ENCODE results near the gene MTMR11.
"Not testable (repeated sequence)": the region's sequence is repeated elsewhere in the genome, so short reads cannot be mapped to it uniquely, and the experiment has no call there.

Gene MTMR11, protein sequence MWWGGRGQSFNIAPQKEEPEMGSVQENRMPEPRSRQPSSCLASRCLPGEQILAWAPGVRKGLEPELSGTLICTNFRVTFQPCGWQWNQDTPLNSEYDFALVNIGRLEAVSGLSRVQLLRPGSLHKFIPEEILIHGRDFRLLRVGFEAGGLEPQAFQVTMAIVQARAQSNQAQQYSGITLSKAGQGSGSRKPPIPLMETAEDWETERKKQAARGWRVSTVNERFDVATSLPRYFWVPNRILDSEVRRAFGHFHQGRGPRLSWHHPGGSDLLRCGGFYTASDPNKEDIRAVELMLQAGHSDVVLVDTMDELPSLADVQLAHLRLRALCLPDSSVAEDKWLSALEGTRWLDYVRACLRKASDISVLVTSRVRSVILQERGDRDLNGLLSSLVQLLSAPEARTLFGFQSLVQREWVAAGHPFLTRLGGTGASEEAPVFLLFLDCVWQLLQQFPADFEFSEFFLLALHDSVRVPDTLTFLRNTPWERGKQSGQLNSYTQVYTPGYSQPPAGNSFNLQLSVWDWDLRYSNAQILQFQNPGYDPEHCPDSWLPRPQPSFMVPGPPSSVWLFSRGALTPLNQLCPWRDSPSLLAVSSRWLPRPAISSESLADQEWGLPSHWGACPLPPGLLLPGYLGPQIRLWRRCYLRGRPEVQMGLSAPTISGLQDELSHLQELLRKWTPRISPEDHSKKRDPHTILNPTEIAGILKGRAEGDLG

GRCh38 chr1:149936170-149936991 lies at the start of gene MTMR11:
Gene MTMR11, minus strand, starts transcription at chr1:149936879. Its CDS starts 232 bp downstream, at chr1:149936647.
- DNase-seq (ENCODE audit: low read depth, low spot score) = no peak

DNA sequence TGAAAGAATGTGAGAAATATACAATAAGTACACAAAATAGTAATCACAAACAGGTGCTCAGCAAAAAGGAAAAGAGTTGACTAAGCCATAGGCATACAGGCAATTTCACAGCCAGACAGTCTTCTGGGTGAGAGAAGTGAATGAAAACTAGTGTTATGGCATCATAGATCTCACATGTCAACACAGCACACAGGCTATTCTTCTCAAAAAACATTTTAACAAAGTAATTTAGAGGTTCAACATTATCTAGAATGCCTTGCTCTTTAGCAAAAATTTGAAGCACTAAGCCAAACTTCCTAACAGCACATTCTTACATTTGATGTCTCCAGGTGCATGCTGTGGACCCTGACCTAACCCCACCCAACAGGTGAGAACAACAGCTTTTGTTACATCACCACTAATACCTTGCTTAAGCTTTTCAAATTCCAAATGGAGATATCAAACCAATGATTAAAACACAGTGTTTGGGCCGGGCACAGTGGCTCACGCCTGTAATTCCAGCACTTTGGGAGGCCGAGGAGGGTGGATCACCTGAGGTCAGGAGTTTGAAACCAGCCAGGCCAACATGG lies 43.4 kb upstream of the MTMR11 start:
- no peak for DNase-seq (ENCODE audit: low read depth, low spot score)

DNA sequence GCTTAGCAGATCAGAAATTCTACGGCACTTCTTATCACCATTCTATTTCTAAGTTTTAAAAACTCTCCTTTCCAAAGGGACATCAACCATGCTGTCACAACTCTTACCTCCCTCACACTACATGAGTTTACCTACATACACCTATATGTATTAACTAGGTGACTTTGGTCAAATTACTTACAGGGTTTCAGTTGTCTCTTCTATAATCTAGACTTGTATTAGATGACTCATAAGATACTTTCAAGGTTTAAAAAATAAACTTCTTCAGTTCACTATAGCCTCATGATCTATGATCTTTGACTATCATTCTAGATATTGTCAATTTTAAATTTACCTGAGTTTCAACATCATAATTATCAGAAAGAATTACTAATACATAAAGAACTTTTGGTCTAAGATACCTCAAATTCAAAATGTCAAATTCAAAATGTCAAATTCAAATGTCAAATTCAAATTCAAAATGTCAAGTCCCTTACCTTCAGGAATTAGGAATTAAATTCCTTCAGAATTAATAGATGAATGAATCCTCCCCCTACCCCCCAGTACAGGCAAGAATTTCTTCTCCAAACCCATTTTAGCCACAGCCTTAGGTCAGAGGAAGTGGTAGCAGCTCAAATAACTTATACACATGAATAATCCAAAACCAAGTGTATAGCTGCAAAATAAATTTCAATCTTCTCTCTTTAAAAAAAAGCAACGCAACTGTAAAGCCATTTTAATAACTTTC lies 42.7 kb upstream of the MTMR11 start:
- DNase-seq (ENCODE audit: low read depth, low spot score) = no peak

DNA sequence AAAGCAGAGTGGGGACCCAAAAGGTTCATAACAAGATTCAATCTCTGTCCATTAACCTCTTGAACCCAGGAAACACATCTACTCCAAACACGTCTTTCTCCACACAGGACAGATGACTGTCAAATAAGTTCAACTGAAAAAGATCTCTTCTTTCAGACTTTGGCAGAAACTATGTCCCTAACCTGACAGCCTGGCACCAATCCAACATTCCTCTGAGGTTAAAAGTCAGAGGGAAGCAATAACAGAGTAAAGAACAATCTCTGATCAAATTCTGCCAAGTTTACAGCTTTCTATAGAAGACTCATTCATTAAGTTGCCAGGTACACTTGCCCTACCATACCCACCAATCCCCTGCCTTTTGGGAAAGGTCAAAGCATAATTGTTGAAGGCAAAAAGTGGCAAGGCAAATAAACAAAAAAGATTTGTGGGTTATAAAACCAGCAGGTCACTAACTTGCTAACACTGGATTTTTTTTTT lies 41.9 kb upstream of the MTMR11 start:
- no peak for DNase-seq (ENCODE audit: low read depth, low spot score)

- DNase-seq (ENCODE audit: low read depth, low spot score) = no peak
These were observed 40.7 kb upstream of the MTMR11 start for GRCh38 chr1:149977345-149977744.

DNA sequence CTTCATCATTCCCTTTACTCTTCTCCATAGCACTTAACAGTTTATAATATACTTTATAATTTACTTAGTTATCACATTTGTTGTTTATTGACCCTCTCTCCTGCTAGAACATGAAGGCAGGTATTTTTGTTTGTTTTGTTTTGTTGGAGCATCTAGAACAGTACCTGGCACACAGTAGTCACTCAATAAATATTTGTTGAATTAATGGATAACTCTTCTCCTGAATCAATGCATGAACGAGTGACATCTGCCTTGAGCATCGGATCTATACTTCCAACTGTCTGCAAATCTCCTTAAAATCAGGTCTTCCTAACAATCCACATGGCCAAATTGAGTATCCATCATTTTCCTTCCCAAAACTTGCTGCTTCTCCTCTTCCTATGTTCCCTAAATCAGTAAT lies 35.9 kb upstream of the MTMR11 start:
- DNase-seq (ENCODE audit: low read depth, low spot score) = no peak

GRCh38 chr1:149967646-149968045 lies 31.0 kb upstream of the MTMR11 start:
- no peak for DNase-seq (ENCODE audit: low read depth, low spot score)

- no peak for DNase-seq (ENCODE audit: low read depth, low spot score)
These were observed 30.4 kb upstream of the MTMR11 start for GRCh38 chr1:149967041-149967440.

DNA sequence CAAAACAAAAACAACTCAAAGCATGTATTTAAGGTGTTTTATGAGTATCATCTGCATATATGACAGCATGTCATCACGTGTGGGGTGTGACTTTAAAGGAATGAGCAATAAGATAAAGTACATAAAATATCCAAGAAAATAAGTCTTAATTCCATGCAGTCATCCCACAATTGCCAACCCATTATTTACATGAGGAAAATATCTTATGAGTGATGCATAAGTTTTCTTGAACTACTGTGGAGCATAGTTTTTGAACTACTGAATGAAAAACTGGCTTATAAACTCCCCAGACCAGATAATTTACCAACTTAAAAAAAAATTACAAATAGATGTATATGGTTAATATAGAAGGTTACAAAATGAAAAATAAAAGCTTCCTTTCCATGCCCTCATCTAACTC lies 29.7 kb upstream of the MTMR11 start:
- no peak for DNase-seq (ENCODE audit: low read depth, low spot score)

- DNase-seq (ENCODE audit: low read depth, low spot score) = no peak
These were observed 28.8 kb upstream of the MTMR11 start for GRCh38 chr1:149965440-149965839.

DNA sequence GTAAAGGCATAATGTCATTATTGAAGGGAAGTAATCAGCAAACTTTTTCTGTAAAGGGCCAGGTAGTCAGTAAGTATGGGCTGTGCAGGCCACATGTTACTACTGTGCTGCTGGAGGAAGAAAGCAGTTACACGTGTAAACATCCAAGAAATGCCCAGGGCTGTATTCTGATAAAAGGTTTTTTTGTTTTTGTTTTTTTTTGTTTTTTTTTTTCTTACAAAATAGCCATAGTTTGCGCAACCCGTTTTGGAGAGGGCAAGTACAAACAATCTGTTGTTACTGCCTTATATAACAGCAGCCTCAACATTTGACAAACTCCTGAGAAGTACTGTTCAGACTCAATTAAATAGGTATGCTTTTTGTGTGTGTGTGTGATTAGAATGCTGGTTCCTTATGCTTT lies 26.7 kb upstream of the MTMR11 start:
- DNase-seq (ENCODE audit: low read depth, low spot score) = no peak

- DNase-seq (ENCODE audit: low read depth, low spot score) = no peak
These were observed 26.1 kb upstream of the MTMR11 start for GRCh38 chr1:149962736-149963135.

DNA sequence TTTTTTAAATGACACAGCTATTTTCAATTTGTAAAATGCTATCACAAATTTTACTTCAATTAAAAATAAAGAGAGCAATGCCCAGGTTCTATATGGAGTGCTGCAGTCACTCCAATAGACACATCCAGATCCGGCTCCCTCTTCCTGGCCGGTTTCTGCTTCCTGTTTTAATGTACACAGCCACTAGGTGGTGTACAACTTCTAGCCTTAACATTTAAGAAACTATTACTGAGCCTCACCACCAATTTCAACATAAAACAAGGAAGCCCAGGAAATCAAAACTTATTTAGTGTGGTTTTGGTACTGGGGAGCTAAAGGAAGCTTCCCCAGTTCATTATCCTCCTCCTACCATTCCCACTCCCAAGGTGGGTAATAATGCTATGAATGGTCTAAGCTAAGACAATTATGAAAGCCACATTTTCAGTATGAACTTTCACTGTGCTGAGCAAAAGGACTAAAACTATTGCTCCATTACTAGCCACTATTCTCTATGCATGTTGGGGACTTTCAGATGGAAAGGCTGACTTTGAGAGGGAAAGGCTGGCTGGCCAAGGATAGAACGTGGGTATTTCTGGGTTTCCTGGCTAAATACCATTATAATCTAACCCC lies 25.5 kb upstream of the MTMR11 start:
- no peak for DNase-seq (ENCODE audit: low read depth, low spot score)

DNA sequence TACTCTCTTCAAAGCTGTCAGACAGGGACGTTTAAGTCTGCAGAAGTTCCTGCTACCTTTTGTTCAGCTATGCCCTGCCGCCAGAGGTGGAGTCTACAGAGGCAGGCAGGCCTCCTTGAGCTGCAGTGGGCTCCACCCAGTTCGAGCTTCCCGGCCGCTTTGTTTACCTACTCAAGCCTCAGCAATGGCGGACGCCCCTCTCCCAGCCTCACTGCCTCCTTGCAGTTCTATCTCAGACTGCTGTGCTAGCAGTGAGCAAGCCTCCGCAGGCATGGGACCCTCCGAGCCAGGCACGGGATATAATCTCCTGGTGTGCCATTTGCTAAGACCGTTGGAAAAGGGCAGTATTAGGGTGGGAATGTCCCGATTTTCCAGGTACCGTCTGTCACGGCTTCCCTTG lies 20.9 kb upstream of the MTMR11 start:
- not testable (repeated sequence) for DNase-seq (ENCODE audit: low read depth, low spot score)

GRCh38 chr1:149949911-149950310 lies 13.2 kb upstream of the MTMR11 start:
- no peak for DNase-seq (ENCODE audit: low read depth, low spot score)

GRCh38 chr1:149945206-149945605 lies 8.5 kb upstream of the MTMR11 start:
- no peak for DNase-seq (ENCODE audit: low read depth, low spot score)

GRCh38 chr1:149942885-149943284 lies 6.2 kb upstream of the MTMR11 start:
- no peak for DNase-seq (ENCODE audit: low read depth, low spot score)

DNA sequence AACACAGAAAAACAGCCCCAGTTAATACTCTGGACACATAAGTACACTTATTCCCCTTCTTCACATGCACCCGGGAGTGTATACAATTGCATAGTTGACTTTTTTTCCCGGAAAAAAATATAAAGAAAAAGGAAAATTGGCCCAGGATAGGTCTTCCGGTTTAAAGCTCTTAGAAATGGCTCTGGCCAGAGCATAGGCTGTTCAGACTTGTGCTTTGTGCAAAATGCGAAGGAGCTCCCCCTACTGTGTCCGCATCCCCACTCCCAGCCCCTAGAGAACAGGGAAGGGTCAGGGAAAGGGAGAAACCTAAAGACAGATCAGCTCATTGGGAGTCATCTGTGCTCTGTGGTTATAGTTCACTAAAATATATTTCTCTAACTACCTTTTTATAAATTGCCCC lies 5.5 kb upstream of the MTMR11 start:
- DNase-seq (ENCODE audit: low read depth, low spot score) = no peak

DNA sequence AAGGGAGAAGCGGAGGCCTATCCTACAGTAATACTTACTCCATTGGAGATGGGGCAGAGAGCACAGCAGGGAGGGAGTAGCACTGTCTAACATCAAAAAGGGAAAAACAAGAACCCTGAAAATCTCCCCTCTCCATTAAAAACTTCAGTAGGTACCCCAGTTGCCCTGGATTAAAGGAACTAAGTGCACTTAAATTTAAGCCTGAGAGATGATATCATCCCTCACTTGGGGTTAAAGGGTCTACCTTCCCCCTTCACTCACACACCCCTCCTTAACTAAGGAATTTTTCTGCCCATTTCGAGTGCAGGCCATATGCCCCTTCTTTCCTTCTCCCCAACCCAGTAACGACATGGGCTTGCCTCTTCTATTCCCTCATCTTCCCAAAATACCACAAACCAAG lies 3.7 kb upstream of the MTMR11 start:
- no peak for DNase-seq (ENCODE audit: low read depth, low spot score)

GRCh38 chr1:149938668-149939003 lies 2.0 kb upstream of the MTMR11 start:
- not testable (repeated sequence) for DNase-seq (ENCODE audit: low read depth, low spot score)

- no peak for DNase-seq (ENCODE audit: low read depth, low spot score)
These were observed 1.1 kb upstream of the MTMR11 start for GRCh38 chr1:149937759-149938158.

All from activated CD4-positive, CD25-positive, alpha-beta regulatory T cell treated with anti-CD3 and anti-CD28 coated beads, Interleukin-2, amount 50 U/mL, for 16 hours (primary cell).